C4-2B (cell line): ENCODE measurements around the gene BRD4.

Experiments used
- H3K27ac ChIP-seq: fragments of 450-650 bp; 2 replicates; pipeline ENCODE4 v1.5.1; 2017
- CTCF ChIP-seq: fragments of 450-650 bp; conservative IDR thresholded peaks from 2 replicates; pipeline ENCODE4 v1.5.1; 2017; ENCODE audit warnings: mild to moderate bottlenecking
- ZFX ChIP-seq: fragments of 450-650 bp; IDR thresholded peaks from 2 replicates; pipeline ENCODE4 v1.6.1; 2017

Gene BRD4

DNA sequence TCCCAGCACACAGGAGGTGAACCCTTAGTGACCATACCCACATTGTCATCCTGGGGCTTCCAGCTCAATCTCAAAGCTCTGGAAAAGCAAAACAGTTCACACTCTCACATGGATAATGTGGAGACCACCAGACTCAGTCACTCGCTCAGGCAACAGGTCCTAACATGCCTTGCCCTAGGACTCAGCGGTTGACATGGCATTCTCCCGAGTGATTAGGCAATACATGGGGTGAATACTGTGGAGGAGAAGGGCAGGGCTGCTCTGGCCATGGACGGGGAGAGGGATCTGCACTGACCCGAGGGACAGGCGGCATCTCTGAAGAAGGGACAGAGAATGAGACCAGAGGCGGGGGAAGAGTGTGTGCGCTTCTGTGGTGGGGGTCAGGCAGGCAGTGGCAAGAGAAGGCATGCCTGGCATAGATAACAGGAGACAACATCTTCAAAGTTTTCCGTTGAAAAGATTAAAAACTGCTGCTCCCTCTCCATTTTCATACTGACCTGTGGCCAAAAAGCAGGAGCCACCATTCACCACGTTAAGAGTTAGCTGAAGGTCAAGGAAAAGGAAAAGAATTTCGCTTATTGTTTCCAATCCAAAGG lies 55.6 kb downstream of the BRD4 start:
- TF ChIP-seq CTCF (no peak), ZFX (no peak)
- no peak overlapping the region for H3K27ac ChIP-seq

- H3K27ac ChIP-seq: no peak overlapping the region
- no peak for TF ChIP-seq ZFX
- TF ChIP-seq CTCF: no peak
These were observed 57.9 kb downstream of the BRD4 start for GRCh38 chr19:15274477-15274876.

- H3K27ac ChIP-seq: no peak overlapping the region
- TF ChIP-seq ZFX: no peak
- TF ChIP-seq CTCF: no peak
These were observed 62.5 kb downstream of the BRD4 start for GRCh38 chr19:15269806-15270205.

- no peak overlapping the region for H3K27ac ChIP-seq
- no peak for TF ChIP-seq CTCF
- TF ChIP-seq ZFX: no peak
These were observed 63.4 kb downstream of the BRD4 start for GRCh38 chr19:15268928-15269253.

DNA sequence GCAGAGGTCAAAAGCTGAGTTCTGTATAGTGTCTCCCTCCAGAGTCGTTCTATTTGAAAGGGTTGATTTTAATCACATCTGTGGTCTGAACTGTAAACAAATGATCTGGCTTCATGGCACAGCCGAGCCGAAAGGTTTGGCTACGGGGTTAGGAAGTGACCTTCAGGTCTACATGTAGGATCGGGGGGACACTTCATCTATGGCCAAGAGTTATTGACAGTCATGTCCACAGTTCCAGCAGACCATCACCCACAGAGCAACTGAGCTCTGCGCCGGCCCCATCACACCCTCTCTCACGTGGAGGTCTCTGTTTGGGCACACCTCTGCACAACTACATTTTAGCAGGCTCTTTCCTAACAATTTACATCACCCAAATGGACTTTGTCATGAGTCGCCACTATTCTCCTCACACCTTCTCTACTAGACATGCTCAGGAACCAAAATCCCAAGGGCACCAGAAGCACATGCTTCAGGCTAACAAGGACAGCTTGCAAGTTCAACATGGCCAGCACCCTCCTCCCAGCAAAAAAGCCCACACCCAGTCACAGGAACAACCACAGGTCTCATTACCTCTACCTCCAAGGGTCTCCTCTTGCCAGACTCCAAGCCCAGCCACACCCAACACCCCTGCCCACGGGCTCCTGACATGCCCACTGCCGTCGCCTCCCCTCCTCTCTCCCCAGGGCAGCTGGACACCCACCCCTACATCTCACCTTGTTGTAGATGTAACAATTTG lies 64.0 kb downstream of the BRD4 start:
- no peak overlapping the region for H3K27ac ChIP-seq
- TF ChIP-seq ZFX: no peak
- TF ChIP-seq CTCF: no peak

DNA sequence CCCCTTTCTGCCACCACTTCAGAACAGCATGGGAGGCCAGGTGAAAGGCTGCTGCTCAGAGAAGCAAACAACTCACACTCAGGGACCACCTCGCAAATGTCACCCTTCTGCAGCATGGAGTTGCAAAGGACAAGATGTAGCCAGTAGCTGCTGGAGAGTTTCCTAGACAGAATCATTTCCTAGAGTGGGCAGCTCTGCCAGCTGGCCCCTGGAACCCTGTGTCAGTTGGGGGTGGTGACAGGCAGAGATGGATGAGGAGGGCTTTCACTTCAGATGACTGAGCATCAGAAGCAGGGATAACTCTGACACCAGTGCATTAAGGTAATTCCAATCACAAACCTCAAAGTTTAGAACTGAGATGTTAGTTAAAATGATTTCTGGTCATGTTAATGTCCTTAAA lies 65.7 kb downstream of the BRD4 start:
- TF ChIP-seq ZFX: no peak
- no peak for TF ChIP-seq CTCF
- H3K27ac ChIP-seq: peak overlapping the region; percentile 17

- TF ChIP-seq ZFX (no peak), CTCF (no peak)
- peak overlapping the region; percentile 17 for H3K27ac ChIP-seq
These were observed 66.5 kb downstream of the BRD4 start for GRCh38 chr19:15265850-15266248.
